Measurements from ENCODE around the gene VSIG10. TPM values are rescaled to one million over a fixed set of nuclear protein-coding genes. Genes with fewer than 3 reads are reported as not detected.

The VSIG10 gene
- 10 to 100 TPM in 2 of 4 donors, 1 to 10 TPM in 2; 7.3 to 13.9 (median 10.8) TPM for total RNA-seq
- 10 to 100 TPM in 2 of 3 donors, 1 to 10 TPM in 1; 4.8 to 12.8 (median 10.7) TPM for polyA plus RNA-seq
- long read RNA-seq, donor 1, partial matches to known transcripts, result 0 of 4 reads
- long read RNA-seq, donor 1, other reads (novel, unspliced or antisense), result 1 of 4 reads
- long read RNA-seq, donor 2, partial matches to known transcripts, result 1 of 5 reads
- long read RNA-seq, donor 2, other reads (novel, unspliced or antisense), result 2 of 5 reads

- intact Hi-C loops (cut with DNase I), result loop anchor here (5.0 kb wide), 1 partner anchor 41 kb away; the partner anchor contains the start of gene WSB2 (in 2 of the 2)
- no peak for TF ChIP-seq CTCF (IDR thresholded peaks at IDR 0.05)
- no peaks in the 10 kb centered on the region for H3K36me3 ChIP-seq (ENCODE audit: insufficient read depth in 1 of 2, low read depth in 1 of 2)
- peak; percentile 87 to 94 (median 88) for ATAC-seq
- peak within 1 kb of the TSS; percentile 89 for H3K4me3 ChIP-seq
- DNase-seq, result peak; percentile 77 to 84
- H3K27me3 ChIP-seq (ENCODE audit: insufficient read depth in 3 of 3, low read length in 2 of 3), result no peaks in the 10 kb centered on the region
- H3K4me1 ChIP-seq, result peaks cover 12% of the 10 kb centered on the region
- 0% methylated on average over 49 to 75 of the region's 75 CpGs for WGBS, 3 donors
- H3K27ac ChIP-seq, result peak within 1 kb of the TSS; percentile 81
- no peaks in the 10 kb centered on the region for H3K9me3 ChIP-seq
Measured at GRCh38 chr12:118103601-118104382, at the start of gene VSIG10. VSIG10 (minus strand) TSS chr12:118104011; CDS start chr12:118103671, 340 bp downstream.

GRCh38 chr12:118151755-118152154 lies 47.9 kb upstream of the VSIG10 start:
- Histone ChIP-seq H3K36me3 (ENCODE audit: insufficient read depth in 1 of 2, low read depth in 1 of 2) (peaks cover 0 to 68% of the 10 kb centered on the region in 2 donors), H3K27ac (no peak overlapping the region), H3K9me3 (no peaks in the 10 kb centered on the region), H3K4me3 (no peak overlapping the region), H3K4me1 (no peaks in the 10 kb centered on the region), H3K27me3 (ENCODE audit: insufficient read depth in 3 of 3, low read length in 2 of 3) (no peaks in the 10 kb centered on the region)
- intact Hi-C loops (cut with DNase I), result no loop called here
- no peak for TF ChIP-seq CTCF (IDR thresholded peaks at IDR 0.05)
- WGBS, 3 donors, result 65 to 81% (median 72%) methylated on average over 5 of the region's 5 CpGs
- ATAC-seq (no peak), DNase-seq (no peak)

GRCh38 chr12:118150625-118151024 lies 46.8 kb upstream of the VSIG10 start:
- ATAC-seq (no peak), DNase-seq (no peak)
- Histone ChIP-seq H3K4me1 (no peaks in the 10 kb centered on the region), H3K27me3 (ENCODE audit: insufficient read depth in 3 of 3, low read length in 2 of 3) (no peaks in the 10 kb centered on the region), H3K9me3 (no peaks in the 10 kb centered on the region), H3K36me3 (ENCODE audit: insufficient read depth in 1 of 2, low read depth in 1 of 2) (peaks cover 0 to 68% of the 10 kb centered on the region in 2 donors), H3K4me3 (no peak overlapping the region), H3K27ac (no peak overlapping the region)
- no peak for TF ChIP-seq CTCF (IDR thresholded peaks at IDR 0.05)
- intact Hi-C loops (cut with DNase I), result no loop called here
- WGBS, 3 donors, result 31 to 62% (median 40%) methylated on average over 7 of the region's 7 CpGs

- no peak for TF ChIP-seq CTCF (IDR thresholded peaks at IDR 0.05)
- H3K27me3 ChIP-seq (ENCODE audit: insufficient read depth in 3 of 3, low read length in 2 of 3), result no peaks in the 10 kb centered on the region
- H3K4me3 ChIP-seq, result no peak overlapping the region
- peak in 1 of 4 donors; percentile 19 for ATAC-seq
- no peaks in the 10 kb centered on the region for H3K9me3 ChIP-seq
- no peak for DNase-seq
- H3K36me3 ChIP-seq (ENCODE audit: insufficient read depth in 1 of 2, low read depth in 1 of 2), result peaks cover 3 to 87% of the 10 kb centered on the region in 2 donors
- 61 to 75% (median 62%) methylated on average over 5 of the region's 5 CpGs for WGBS, 3 donors
- no peaks in the 10 kb centered on the region for H3K4me1 ChIP-seq
- H3K27ac ChIP-seq, result peak overlapping the region; percentile 46
- intact Hi-C loops (cut with DNase I), result loop anchor here in 1 of 2 donors (10.0 kb wide), 1 partner anchor 273 kb away; no protein-coding TSS in a partner anchor
Measured at GRCh38 chr12:118148287-118148686, 44.5 kb upstream of the VSIG10 start.

All from psoas muscle (tissue), 8 donors.